Stomach (tissue), 9 donors: ENCODE results near the gene ZDHHC9. TPM values are rescaled to one million over a fixed set of nuclear protein-coding genes. Genes with fewer than 3 reads are reported as not detected.

Experiments
- DNase-seq, 2 donors: peaks; one replicate each; pipeline versions ENCODE4 v3.0.0 to v3.0.0-alpha.2; 2013 to 2019
- H3K27ac ChIP-seq, 5 donors: fragments of 200-600 bp in 4 of 5; sonication (generic) in 4 of 5; one replicate each; pipeline ENCODE4 v1.5.1; 2013 to 2019; ENCODE audit warnings: mild to moderate bottlenecking in 1 of 5, moderate library complexity in 1 of 5
- H3K27me3 ChIP-seq, 3 donors: fragments of 200-600 bp; sonication (generic); one replicate each; pipeline ENCODE4 v1.5.1; 2017 to 2019; ENCODE audit warnings: mixed run types in 1 of 3
- H3K36me3 ChIP-seq, 4 donors: fragments of 200-600 bp; sonication (generic); 1 replicate in 3 of 4; 2 replicates in 1 of 4; pipeline ENCODE4 v1.5.1; 2016 to 2019
- H3K4me1 ChIP-seq, 4 donors: fragments of 200-600 bp; sonication (generic); one replicate each; pipeline ENCODE4 v1.5.1; 2016 to 2019
- H3K4me3 ChIP-seq, 4 donors: fragments of 200-600 bp; sonication (generic) in 3 of 4; one replicate each; pipeline ENCODE4 v1.5.1; 2016 to 2019; ENCODE audit warnings: mild to moderate bottlenecking in 1 of 4
- H3K9me3 ChIP-seq, 4 donors: fragments of 200-600 bp; sonication (generic); one replicate each; pipeline ENCODE4 v1.5.1; 2016 to 2019
- CTCF ChIP-seq, 7 experiments: fragments of 450-650 bp in 4 of 7; fragments of 200-600 bp in 3 of 7; sonication (generic) in 3 of 7; IDR thresholded peaks; one replicate each; pipeline ENCODE4 v1.5.1; 2016 to 2019; ENCODE audit warnings: antibody characterized with exemption in 7 of 7, control low read depth in 2 of 7, mild to moderate bottlenecking in 1 of 7
- EP300 ChIP-seq: sonication (generic); formaldehyde crosslinking; IDR thresholded peaks from one replicate; pipeline ENCODE4 v1.6.1; 2017; ENCODE audit warnings: antibody characterized with exemption
- POLR2A ChIP-seq, 4 donors: fragments of 450-650 bp; IDR thresholded peaks; one replicate each; pipeline ENCODE4 v1.6.1; 2016; ENCODE audit warnings: antibody characterized with exemption in 4 of 4, control low read depth in 2 of 4, mild to moderate bottlenecking in 1 of 4, moderate library complexity in 1 of 4
- POLR2AphosphoS5 ChIP-seq, 3 donors: sonication (generic); formaldehyde crosslinking; IDR thresholded peaks; one replicate each; pipeline ENCODE4 v1.6.1; 2016; ENCODE audit warnings: antibody characterized with exemption in 3 of 3
- WGBS, 5 donors: extraction: QIAGEN DNeasy Blood & Tissue Kit in 3 of 5; methylation state at CpG; one replicate each; pipeline versions ENCODE4 v1.1.5 to v1.1.7; 2013 to 2018; 5-methylcytosine and 5-hydroxymethylcytosine counted together
- intact Hi-C: fragments of 100-400 bp; cut with DNase I; formaldehyde crosslinking; loops from one replicate; pipeline ENCODE4 v1.15.1; 2023; ENCODE audit warnings: low total_unique reads
- polyA plus RNA-seq, 3 donors: library from polyadenylated mRNA; stranded (reverse); fragments of 200-250 nt; gene quantifications; one replicate each; pipeline ENCODE4 v1.2.3, GENCODE V29; 2013
- small RNA-seq, 4 donors: library from RNA; depleted of rRNA; stranded (forward); fragments of <200 nt; gene quantifications; one replicate each; pipeline ENCODE3, GENCODE V24; 2016
- total RNA-seq, 5 donors: library from RNA; depleted of rRNA; stranded (reverse); fragments of >200 nt; gene quantifications; one replicate each; pipeline versions ENCODE4 v1.1.0 to v1.2.3, GENCODE V29; 2014 to 2016
- donor health status: healthy with polysubstance abuse.
- donor health status: Bipolar disorder and iron deficiency.
- donor health status: healthy.

Gene ZDHHC9
- total and polyA plus RNA-seq, 8 donors: 8.1 to 30.1 (median 17.4) TPM; not detected in 1

- H3K4me1 ChIP-seq: no peaks in the 10 kb centered on the region
- H3K9me3 ChIP-seq: no peaks in the 10 kb centered on the region
- WGBS, 5 donors: 44 to 68% (median 54%) methylated on average over 19 to 22 of the region's 22 CpGs
- no peaks in the 10 kb centered on the region for H3K36me3 ChIP-seq
- H3K27ac ChIP-seq: no peak overlapping the region
- intact Hi-C loops: no loop called here
- no peak for DNase-seq
- TF ChIP-seq EP300 (no peak), POLR2AphosphoS5 (IDR thresholded peaks at IDR 0.05) (no peak), CTCF (IDR thresholded peaks at IDR 0.05) (no peak), POLR2A (IDR thresholded peaks at IDR 0.05) (no peak)
- no peak overlapping the region for H3K4me3 ChIP-seq
- H3K27me3 ChIP-seq: peaks cover 0 to 3% (median 0%) of the 10 kb centered on the region in 3 donors
Observed at GRCh38 chrX:129754056-129755024, 89.3 kb downstream of the ZDHHC9 start.

Small RNAs within 50 kb of the gene (small RNA-seq; reads per million reads assigned to genes)
- 0 reads per million in 4 donors for gene RF00017

Other genes with a start within 250 kb of the ZDHHC9 start
- gene APLN, start 188.9 kb downstream of the ZDHHC9 start, total RNA-seq: under 1 TPM in 2 of 5 donors, not detected in 3; 0.18 to 0.45 TPM
- gene APLN, start 188.9 kb downstream of the ZDHHC9 start, polyA plus RNA-seq: 1 to 10 TPM in 1 of 3 donors, under 1 TPM in 1, not detected in 1; 0.30 to 1.1 TPM
- gene XPNPEP2, start 104.9 kb downstream of the ZDHHC9 start, total RNA-seq: 10 to 100 TPM in 1 of 5 donors, 1 to 10 TPM in 3, under 1 TPM in 1; 0.72 to 16.3 (median 2.2) TPM
- gene XPNPEP2, start 104.9 kb downstream of the ZDHHC9 start, polyA plus RNA-seq: 1 to 10 TPM in 1 of 3 donors, under 1 TPM in 2; 0.33 to 1.2 (median 0.92) TPM
- 10 to 100 TPM in 1 of 5 donors, 1 to 10 TPM in 2, under 1 TPM in 1, not detected in 1; 0.58 to 10.7 (median 3.3) TPM for gene SASH3, start 63.9 kb downstream of the ZDHHC9 start, total RNA-seq
- gene SASH3, start 63.9 kb downstream of the ZDHHC9 start, polyA plus RNA-seq: 10 to 100 TPM in 1 of 3 donors, 1 to 10 TPM in 2; 3.5 to 12.1 (median 6.7) TPM
- 10 to 100 TPM in 3 of 5 donors, 1 to 10 TPM in 2; 4.1 to 18.1 (median 14.0) TPM for gene UTP14A, start 62.3 kb upstream of the ZDHHC9 start, total RNA-seq
- 10 to 100 TPM; 10.5 to 15.6 (median 12.4) TPM for gene UTP14A, start 62.3 kb upstream of the ZDHHC9 start, polyA plus RNA-seq
- gene BCORL1, start 138.7 kb upstream of the ZDHHC9 start, total RNA-seq: 10 to 100 TPM in 1 of 5 donors, 1 to 10 TPM in 3, under 1 TPM in 1; 0.89 to 16.8 (median 2.9) TPM
- 1 to 10 TPM; 1.0 to 3.4 (median 2.4) TPM for gene BCORL1, start 138.7 kb upstream of the ZDHHC9 start, polyA plus RNA-seq